Breast epithelium (tissue), 3 donors: ENCODE results near the gene HOOK1.

ENCODE experiments used
- CTCF ChIP-seq, 3 donors: fragments of 450-650 bp; IDR thresholded peaks; one replicate each; pipeline ENCODE4 v1.5.1; 2016 to 2017; ENCODE audit warnings: antibody characterized with exemption in 3 of 3, mild to moderate bottlenecking in 3 of 3, moderate library complexity in 3 of 3
- POLR2A ChIP-seq: fragments of 450-650 bp; IDR thresholded peaks from one replicate; pipeline ENCODE4 v1.6.1; 2016; ENCODE audit warnings: antibody characterized with exemption, mild to moderate bottlenecking, moderate library complexity

GRCh38 chr1:59903141-59903754, 88.5 kb downstream of the HOOK1 start:
- no peak for TF ChIP-seq POLR2A
- TF ChIP-seq CTCF (IDR thresholded peaks at IDR 0.05), result peak in 2 of 3 donors; percentile 17 to 43
